HEK293 (cell line): ENCODE measurements around the gene ARHGEF4.

ENCODE experiments used
- CTCF ChIA-PET: fragments of 350-600 bp; formaldehyde crosslinking; extraction: SDS; loops from one replicate; lab custom pipeline; 2021; ENCODE audit warnings: antibody characterized with exemption; lab: Yijun Ruan, JAX
- POLR2A ChIA-PET: fragments of 300-600 bp; formaldehyde crosslinking; extraction: SDS; loops from one replicate; lab custom pipeline; 2020; ENCODE audit warnings: antibody characterized with exemption, inconsistent platforms; lab: Yijun Ruan, JAX
- H3K27ac ChIP-seq: fragments of 200-500 bp; sonication (Bioruptor generic); 2 replicates; pipeline ENCODE4 v1.5.1; 2014; ENCODE audit warnings: low read depth, low read length, control low read depth, inconsistent platforms; ENCODE audit errors: extremely low read depth
- H3K36me3 ChIP-seq, 2 experiments: fragments of 200-500 bp in 1 of 2; sonication (Bioruptor generic) in 1 of 2; 1 replicate in 1 of 2; 2 replicates in 1 of 2; pipeline ENCODE4 v1.5.1; 2014 to 2017; ENCODE audit warnings: inconsistent platforms in 2 of 2, low read length in 2 of 2; ENCODE audit not compliant: control insufficient read depth in 2 of 2, insufficient read depth in 1 of 2
- H3K4me1 ChIP-seq: fragments of 200-500 bp; sonication (Bioruptor generic); 2 replicates; pipeline ENCODE4 v1.5.1; 2014; ENCODE audit warnings: mild to moderate bottlenecking, low read length, inconsistent platforms; ENCODE audit not compliant: control insufficient read depth, insufficient read depth
- H3K4me3 ChIP-seq: 2 replicates; pipeline ENCODE4 v1.5.1; 2011; ENCODE audit warnings: low read depth, mild to moderate bottlenecking, control low read depth, low read length, moderate library complexity
- H3K9me3 ChIP-seq: fragments of 200-500 bp; sonication (Bioruptor generic); 2 replicates; pipeline ENCODE4 v1.5.1; 2014; ENCODE audit warnings: low read depth, low read length, inconsistent platforms; ENCODE audit not compliant: control insufficient read depth, insufficient read depth
- BCL11A ChIP-seq: fragments of 450-650 bp; formaldehyde crosslinking; IDR thresholded peaks from 2 replicates; pipeline ENCODE4 v1.5.1; 2016; ENCODE audit warnings: low read depth, missing biosample characterization, missing genetic modification characterization
- BCL11B ChIP-seq: fragments of 450-650 bp; formaldehyde crosslinking; IDR thresholded peaks from 2 replicates; pipeline ENCODE4 v1.5.1; 2016; ENCODE audit warnings: low read depth, missing biosample characterization, missing genetic modification characterization
- EGR2 ChIP-seq: fragments of 450-650 bp; formaldehyde crosslinking; IDR thresholded peaks from 2 replicates; pipeline ENCODE4 v1.5.1; 2016; ENCODE audit warnings: low read depth, missing biosample characterization, missing genetic modification characterization
- SETDB1 ChIP-seq: IDR thresholded peaks from one replicate; pipeline ENCODE4 v1.6.1; 2017; ENCODE audit warnings: mild to moderate bottlenecking, low read length, moderate library complexity, mixed read lengths; ENCODE audit not compliant: insufficient read length
- ZBTB20 ChIP-seq: fragments of 450-650 bp; formaldehyde crosslinking; IDR thresholded peaks from 2 replicates; pipeline ENCODE4 v1.5.1; 2016; ENCODE audit warnings: missing biosample characterization, missing genetic modification characterization
- ZBTB21 ChIP-seq: fragments of 450-650 bp; formaldehyde crosslinking; IDR thresholded peaks from 2 replicates; pipeline ENCODE4 v1.5.1; 2017; ENCODE audit warnings: missing biosample characterization, missing genetic modification characterization
- ZEB2 ChIP-seq: fragments of 450-650 bp; formaldehyde crosslinking; IDR thresholded peaks from 2 replicates; pipeline ENCODE4 v1.5.1; 2016; ENCODE audit warnings: missing biosample characterization, missing genetic modification characterization
- ZFHX2 ChIP-seq: fragments of 450-650 bp; formaldehyde crosslinking; conservative IDR thresholded peaks from 2 replicates; pipeline ENCODE4 v1.5.1; 2016; ENCODE audit warnings: missing biosample characterization, missing genetic modification characterization
- ZIC2 ChIP-seq: fragments of 450-650 bp; formaldehyde crosslinking; IDR thresholded peaks from 2 replicates; pipeline ENCODE4 v1.5.1; 2016; ENCODE audit warnings: missing biosample characterization, missing genetic modification characterization
- ZNF157 ChIP-seq: fragments of 450-650 bp; formaldehyde crosslinking; IDR thresholded peaks from 2 replicates; pipeline ENCODE4 v1.5.1; 2016; ENCODE audit warnings: missing biosample characterization, missing genetic modification characterization
- ZNF19 ChIP-seq: fragments of 450-650 bp; formaldehyde crosslinking; IDR thresholded peaks from 2 replicates; pipeline ENCODE4; 2016; ENCODE audit warnings: missing biosample characterization, missing genetic modification characterization, low read depth
- ZNF214 ChIP-seq: fragments of 450-650 bp; formaldehyde crosslinking; IDR thresholded peaks from 2 replicates; pipeline ENCODE4 v1.5.1; 2017; ENCODE audit warnings: missing biosample characterization, mild to moderate bottlenecking, missing genetic modification characterization, borderline replicate concordance
- ZNF433 ChIP-seq: fragments of 450-650 bp; formaldehyde crosslinking; IDR thresholded peaks from 2 replicates; pipeline ENCODE4 v1.5.1; 2016; ENCODE audit warnings: missing biosample characterization, missing genetic modification characterization, low read depth
- ZNF510 ChIP-seq: fragments of 450-650 bp; formaldehyde crosslinking; IDR thresholded peaks from 2 replicates; pipeline ENCODE4 v1.5.1; 2018; ENCODE audit warnings: mild to moderate bottlenecking, missing genetic modification characterization, missing biosample characterization; ENCODE audit not compliant: insufficient replicate concordance
- ZNF514 ChIP-seq: fragments of 450-650 bp; formaldehyde crosslinking; IDR thresholded peaks from 2 replicates; pipeline ENCODE4 v1.5.1; 2016; ENCODE audit warnings: missing biosample characterization, missing genetic modification characterization
- ZNF521 ChIP-seq: fragments of 450-650 bp; formaldehyde crosslinking; IDR thresholded peaks from 2 replicates; pipeline ENCODE4 v1.5.1; 2017; ENCODE audit warnings: missing biosample characterization, mild to moderate bottlenecking, missing genetic modification characterization
- ZNF549 ChIP-seq: fragments of 450-650 bp; IDR thresholded peaks from 2 replicates; pipeline ENCODE4 v1.5.1; 2018; ENCODE audit warnings: missing biosample characterization, missing genetic modification characterization, mild to moderate bottlenecking, inconsistent platforms, moderate library complexity
- ZNF585B ChIP-seq: fragments of 450-650 bp; formaldehyde crosslinking; IDR thresholded peaks from 2 replicates; pipeline ENCODE4 v1.5.1; 2016; ENCODE audit warnings: missing biosample characterization, missing genetic modification characterization
- ZNF596 ChIP-seq: fragments of 450-650 bp; IDR thresholded peaks from 2 replicates; pipeline ENCODE4 v1.5.0; 2018; ENCODE audit warnings: missing biosample characterization, mild to moderate bottlenecking, missing genetic modification characterization, moderate library complexity
- ZNF664 ChIP-seq: fragments of 450-650 bp; formaldehyde crosslinking; IDR thresholded peaks from 2 replicates; pipeline ENCODE4 v1.5.1; 2016; ENCODE audit warnings: missing biosample characterization, missing genetic modification characterization
- ZSCAN23 ChIP-seq: fragments of 450-650 bp; formaldehyde crosslinking; IDR thresholded peaks from 2 replicates; pipeline ENCODE4 v1.5.1; 2016; ENCODE audit warnings: missing biosample characterization, missing genetic modification characterization
- TF ChIP-seq, protein P1 (sequence below): fragments of 450-650 bp; formaldehyde crosslinking; IDR thresholded peaks from 2 replicates; pipeline ENCODE4 v1.5.1; 2016; ENCODE audit warnings: missing biosample characterization, missing genetic modification characterization, borderline replicate concordance
- TF ChIP-seq, protein P2 (sequence below): fragments of 450-650 bp; formaldehyde crosslinking; IDR thresholded peaks from 2 replicates; pipeline ENCODE4 v1.5.1; 2017; ENCODE audit warnings: missing biosample characterization, missing genetic modification characterization
- TF ChIP-seq, protein P3 (sequence below): fragments of 450-650 bp; formaldehyde crosslinking; IDR thresholded peaks from 2 replicates; pipeline ENCODE4 v1.5.1; 2016; ENCODE audit warnings: missing biosample characterization, missing genetic modification characterization
- TF ChIP-seq, protein P4 (sequence below): fragments of 450-650 bp; formaldehyde crosslinking; IDR thresholded peaks from 2 replicates; pipeline ENCODE4 v1.5.1; 2016; ENCODE audit warnings: missing biosample characterization, missing genetic modification characterization
- TF ChIP-seq, protein P5 (sequence below): fragments of 450-650 bp; formaldehyde crosslinking; IDR thresholded peaks from 2 replicates; pipeline ENCODE4 v1.5.1; 2016; ENCODE audit warnings: missing biosample characterization, missing genetic modification characterization, low read depth
- TF ChIP-seq, protein P6 (sequence below): fragments of 450-650 bp; formaldehyde crosslinking; IDR thresholded peaks from 2 replicates; pipeline ENCODE4 v1.5.1; 2016; ENCODE audit warnings: missing biosample characterization, missing genetic modification characterization

ARHGEF4 gene

DNA sequence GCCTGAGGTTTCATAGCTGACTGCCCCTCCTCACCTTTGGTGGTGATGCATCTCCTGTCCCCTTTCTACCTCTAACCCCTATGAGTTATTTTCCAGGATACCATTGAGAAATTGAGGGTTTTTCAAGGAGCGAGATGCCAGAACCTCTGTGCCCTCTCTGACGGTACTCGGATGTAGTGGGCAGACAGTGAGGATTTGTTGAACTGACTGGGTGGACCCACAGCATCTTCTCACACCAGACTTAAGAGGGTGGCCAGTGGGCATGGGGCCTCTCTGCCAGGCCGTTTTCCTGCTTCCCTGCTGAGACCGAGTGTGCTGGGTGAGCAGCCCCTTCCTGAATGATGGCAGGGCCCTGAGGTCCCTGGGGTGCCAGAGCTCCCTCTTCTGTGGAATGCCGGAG lies 46.3 kb downstream of the ARHGEF4 start (continued):
- TF ChIP-seq, protein P1, sequence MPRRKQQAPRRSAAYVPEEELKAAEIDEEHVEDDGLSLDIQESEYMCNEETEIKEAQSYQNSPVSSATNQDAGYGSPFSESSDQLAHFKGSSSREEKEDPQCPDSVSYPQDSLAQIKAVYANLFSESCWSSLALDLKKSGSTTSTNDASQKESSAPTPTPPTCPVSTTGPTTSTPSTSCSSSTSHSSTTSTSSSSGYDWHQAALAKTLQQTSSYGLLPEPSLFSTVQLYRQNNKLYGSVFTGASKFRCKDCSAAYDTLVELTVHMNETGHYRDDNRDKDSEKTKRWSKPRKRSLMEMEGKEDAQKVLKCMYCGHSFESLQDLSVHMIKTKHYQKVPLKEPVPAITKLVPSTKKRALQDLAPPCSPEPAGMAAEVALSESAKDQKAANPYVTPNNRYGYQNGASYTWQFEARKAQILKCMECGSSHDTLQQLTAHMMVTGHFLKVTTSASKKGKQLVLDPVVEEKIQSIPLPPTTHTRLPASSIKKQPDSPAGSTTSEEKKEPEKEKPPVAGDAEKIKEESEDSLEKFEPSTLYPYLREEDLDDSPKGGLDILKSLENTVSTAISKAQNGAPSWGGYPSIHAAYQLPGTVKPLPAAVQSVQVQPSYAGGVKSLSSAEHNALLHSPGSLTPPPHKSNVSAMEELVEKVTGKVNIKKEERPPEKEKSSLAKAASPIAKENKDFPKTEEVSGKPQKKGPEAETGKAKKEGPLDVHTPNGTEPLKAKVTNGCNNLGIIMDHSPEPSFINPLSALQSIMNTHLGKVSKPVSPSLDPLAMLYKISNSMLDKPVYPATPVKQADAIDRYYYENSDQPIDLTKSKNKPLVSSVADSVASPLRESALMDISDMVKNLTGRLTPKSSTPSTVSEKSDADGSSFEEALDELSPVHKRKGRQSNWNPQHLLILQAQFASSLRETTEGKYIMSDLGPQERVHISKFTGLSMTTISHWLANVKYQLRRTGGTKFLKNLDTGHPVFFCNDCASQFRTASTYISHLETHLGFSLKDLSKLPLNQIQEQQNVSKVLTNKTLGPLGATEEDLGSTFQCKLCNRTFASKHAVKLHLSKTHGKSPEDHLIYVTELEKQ (tag by site-specific recombination) = no peak
- no peak for TF ChIP-seq ZNF514 (tag by site-specific recombination)
- TF ChIP-seq ZBTB21 = no peak
- no peak for TF ChIP-seq ZNF157 (tag by site-specific recombination)
- no peak for TF ChIP-seq ZEB2 (tag by site-specific recombination)
- no peak for TF ChIP-seq ZNF19 (tag by site-specific recombination)
- no peak for TF ChIP-seq ZBTB20
- no peak for TF ChIP-seq ZNF549 (tag by site-specific recombination)
- TF ChIP-seq ZNF510 (tag by site-specific recombination) = no peak
- TF ChIP-seq ZNF585B (tag by site-specific recombination) = no peak
- TF ChIP-seq, protein P2, sequence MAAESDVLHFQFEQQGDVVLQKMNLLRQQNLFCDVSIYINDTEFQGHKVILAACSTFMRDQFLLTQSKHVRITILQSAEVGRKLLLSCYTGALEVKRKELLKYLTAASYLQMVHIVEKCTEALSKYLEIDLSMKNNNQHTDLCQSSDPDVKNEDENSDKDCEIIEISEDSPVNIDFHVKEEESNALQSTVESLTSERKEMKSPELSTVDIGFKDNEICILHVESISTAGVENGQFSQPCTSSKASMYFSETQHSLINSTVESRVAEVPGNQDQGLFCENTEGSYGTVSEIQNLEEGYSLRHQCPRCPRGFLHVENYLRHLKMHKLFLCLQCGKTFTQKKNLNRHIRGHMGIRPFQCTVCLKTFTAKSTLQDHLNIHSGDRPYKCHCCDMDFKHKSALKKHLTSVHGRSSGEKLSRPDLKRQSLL = no peak
- no peak for TF ChIP-seq BCL11B (tag by site-specific recombination)
- no peak for TF ChIP-seq ZNF596 (tag by site-specific recombination)

DNA sequence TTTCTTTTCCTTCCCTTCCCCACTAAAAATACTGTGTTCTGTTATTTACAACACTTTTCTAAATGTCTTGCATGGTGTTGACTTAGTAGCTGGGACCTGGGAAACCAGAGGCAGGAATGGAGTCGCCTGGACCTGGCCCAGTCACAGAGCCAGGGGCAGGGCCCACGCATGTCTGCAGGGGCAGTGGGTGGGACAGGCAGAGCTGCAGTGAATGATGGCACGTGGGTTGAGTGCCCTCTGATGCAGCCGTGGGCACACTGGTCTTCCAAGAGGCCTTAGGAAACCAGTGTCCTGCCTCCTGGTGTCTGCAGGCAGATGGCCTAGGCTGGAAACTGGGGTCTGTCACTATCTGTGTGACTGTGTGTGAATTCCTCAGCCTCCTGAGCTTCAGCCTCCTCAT lies 46.8 kb downstream of the ARHGEF4 start:
- no peaks in the 10 kb centered on the region for H3K4me1 ChIP-seq
- CTCF ChIA-PET = interaction anchor here (2.9 kb wide), 1 partner anchor 9 kb away, joined by 16 read pairs; no protein-coding TSS in a partner anchor
- H3K27ac ChIP-seq = no peak overlapping the region
- H3K36me3 ChIP-seq = no peaks in the 10 kb centered on the region
- POLR2A ChIA-PET = no interaction called here
- TF ChIP-seq ZIC2 (tag by site-specific recombination) (no peak), ZNF521 (tag by site-specific recombination) (no peak), ZNF664 (tag by site-specific recombination) (no peak), BCL11A (tag by site-specific recombination) (no peak), ZFHX2 (tag by site-specific recombination) (peak; percentile 54; the same call in 1 of the 2 replicates), ZSCAN23 (no peak), ZNF214 (tag by site-specific recombination) (no peak), ZNF433 (tag by site-specific recombination) (no peak), SETDB1 (no peak), EGR2 (tag by site-specific recombination) (peak; percentile 81)
- TF ChIP-seq, protein P3, sequence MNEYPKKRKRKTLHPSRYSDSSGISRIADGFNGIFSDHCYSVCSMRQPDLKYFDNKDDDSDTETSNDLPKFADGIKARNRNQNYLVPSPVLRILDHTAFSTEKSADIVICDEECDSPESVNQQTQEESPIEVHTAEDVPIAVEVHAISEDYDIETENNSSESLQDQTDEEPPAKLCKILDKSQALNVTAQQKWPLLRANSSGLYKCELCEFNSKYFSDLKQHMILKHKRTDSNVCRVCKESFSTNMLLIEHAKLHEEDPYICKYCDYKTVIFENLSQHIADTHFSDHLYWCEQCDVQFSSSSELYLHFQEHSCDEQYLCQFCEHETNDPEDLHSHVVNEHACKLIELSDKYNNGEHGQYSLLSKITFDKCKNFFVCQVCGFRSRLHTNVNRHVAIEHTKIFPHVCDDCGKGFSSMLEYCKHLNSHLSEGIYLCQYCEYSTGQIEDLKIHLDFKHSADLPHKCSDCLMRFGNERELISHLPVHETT (tag by site-specific recombination) = no peak
- TF ChIP-seq, protein P4, sequence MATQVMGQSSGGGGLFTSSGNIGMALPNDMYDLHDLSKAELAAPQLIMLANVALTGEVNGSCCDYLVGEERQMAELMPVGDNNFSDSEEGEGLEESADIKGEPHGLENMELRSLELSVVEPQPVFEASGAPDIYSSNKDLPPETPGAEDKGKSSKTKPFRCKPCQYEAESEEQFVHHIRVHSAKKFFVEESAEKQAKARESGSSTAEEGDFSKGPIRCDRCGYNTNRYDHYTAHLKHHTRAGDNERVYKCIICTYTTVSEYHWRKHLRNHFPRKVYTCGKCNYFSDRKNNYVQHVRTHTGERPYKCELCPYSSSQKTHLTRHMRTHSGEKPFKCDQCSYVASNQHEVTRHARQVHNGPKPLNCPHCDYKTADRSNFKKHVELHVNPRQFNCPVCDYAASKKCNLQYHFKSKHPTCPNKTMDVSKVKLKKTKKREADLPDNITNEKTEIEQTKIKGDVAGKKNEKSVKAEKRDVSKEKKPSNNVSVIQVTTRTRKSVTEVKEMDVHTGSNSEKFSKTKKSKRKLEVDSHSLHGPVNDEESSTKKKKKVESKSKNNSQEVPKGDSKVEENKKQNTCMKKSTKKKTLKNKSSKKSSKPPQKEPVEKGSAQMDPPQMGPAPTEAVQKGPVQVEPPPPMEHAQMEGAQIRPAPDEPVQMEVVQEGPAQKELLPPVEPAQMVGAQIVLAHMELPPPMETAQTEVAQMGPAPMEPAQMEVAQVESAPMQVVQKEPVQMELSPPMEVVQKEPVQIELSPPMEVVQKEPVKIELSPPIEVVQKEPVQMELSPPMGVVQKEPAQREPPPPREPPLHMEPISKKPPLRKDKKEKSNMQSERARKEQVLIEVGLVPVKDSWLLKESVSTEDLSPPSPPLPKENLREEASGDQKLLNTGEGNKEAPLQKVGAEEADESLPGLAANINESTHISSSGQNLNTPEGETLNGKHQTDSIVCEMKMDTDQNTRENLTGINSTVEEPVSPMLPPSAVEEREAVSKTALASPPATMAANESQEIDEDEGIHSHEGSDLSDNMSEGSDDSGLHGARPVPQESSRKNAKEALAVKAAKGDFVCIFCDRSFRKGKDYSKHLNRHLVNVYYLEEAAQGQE (tag by site-specific recombination) = no peak
- TF ChIP-seq, protein P5, sequence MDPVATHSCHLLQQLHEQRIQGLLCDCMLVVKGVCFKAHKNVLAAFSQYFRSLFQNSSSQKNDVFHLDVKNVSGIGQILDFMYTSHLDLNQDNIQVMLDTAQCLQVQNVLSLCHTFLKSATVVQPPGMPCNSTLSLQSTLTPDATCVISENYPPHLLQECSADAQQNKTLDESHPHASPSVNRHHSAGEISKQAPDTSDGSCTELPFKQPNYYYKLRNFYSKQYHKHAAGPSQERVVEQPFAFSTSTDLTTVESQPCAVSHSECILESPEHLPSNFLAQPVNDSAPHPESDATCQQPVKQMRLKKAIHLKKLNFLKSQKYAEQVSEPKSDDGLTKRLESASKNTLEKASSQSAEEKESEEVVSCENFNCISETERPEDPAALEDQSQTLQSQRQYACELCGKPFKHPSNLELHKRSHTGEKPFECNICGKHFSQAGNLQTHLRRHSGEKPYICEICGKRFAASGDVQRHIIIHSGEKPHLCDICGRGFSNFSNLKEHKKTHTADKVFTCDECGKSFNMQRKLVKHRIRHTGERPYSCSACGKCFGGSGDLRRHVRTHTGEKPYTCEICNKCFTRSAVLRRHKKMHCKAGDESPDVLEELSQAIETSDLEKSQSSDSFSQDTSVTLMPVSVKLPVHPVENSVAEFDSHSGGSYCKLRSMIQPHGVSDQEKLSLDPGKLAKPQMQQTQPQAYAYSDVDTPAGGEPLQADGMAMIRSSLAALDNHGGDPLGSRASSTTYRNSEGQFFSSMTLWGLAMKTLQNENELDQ = no peak
- TF ChIP-seq, protein P6, sequence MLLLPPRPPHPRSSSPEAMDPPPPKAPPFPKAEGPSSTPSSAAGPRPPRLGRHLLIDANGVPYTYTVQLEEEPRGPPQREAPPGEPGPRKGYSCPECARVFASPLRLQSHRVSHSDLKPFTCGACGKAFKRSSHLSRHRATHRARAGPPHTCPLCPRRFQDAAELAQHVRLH (tag by site-specific recombination) = no peak
- no peaks in the 10 kb centered on the region for H3K9me3 ChIP-seq
- H3K4me3 ChIP-seq = no peak overlapping the region
